CD4-positive, alpha-beta T cell treated with Interleukin-15 for 4 hours (primary cell): Measurements from ENCODE around the gene FANCB.
A peak's percentile ranks its signal among the peaks of the same experiment; 100 is the strongest.

Experiments used
- DNase-seq: peaks from one replicate; pipeline ENCODE4 v3.0.0-alpha.2; 2020; ENCODE audit warnings: low spot score

The FANCB gene

DNA sequence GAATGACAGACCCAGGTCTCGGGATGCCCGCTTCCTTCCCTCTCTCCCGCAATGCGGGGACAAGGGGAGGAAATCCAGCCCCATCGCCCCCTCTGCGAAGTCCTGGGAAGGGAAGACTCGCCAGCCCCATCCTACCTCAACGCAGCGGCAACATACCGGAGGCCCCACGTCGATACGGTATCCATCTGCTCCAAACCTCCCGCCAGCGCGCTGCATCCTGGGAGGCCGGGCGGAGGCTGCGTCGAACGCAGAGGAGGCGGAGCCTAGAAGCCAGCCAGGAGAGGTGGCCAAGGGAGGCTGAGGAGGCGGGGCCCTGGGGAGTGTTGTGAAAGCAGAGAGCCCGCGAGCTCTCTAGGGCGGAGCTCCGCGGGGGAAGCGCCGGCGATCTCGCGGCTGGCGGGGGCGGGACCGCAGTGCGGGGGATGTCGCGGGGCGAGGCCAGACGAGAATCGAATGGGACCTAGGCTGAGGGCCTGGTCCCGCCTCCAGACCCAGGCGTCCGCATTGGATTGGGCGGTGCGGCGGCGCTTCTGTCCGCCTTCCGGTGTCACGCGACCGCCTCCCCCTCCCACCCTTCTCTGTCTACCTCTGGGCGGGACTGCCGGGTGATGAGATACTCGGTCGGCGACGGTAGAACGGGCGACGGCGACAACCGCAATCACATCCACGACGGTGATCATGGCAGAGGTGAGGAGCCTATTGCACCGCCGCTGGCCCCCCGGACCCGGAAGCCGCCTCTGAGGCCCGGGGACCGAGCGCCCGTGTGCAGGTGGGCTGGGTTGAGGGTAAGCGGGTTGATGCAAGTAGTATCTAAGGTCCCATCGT is at the start of gene FANCB, which contains the start of gene MOSPD2:
FANCB (minus strand) TSS at position 219 of the 825 bp plus-strand sequence. CDS start 7,559 bp downstream, outside the sequence.
MOSPD2 (plus strand) TSS at position 571 of the 825 bp plus-strand sequence; CDS start at position 679, 108 bp downstream.
- peak; percentile 94 for DNase-seq

DNA sequence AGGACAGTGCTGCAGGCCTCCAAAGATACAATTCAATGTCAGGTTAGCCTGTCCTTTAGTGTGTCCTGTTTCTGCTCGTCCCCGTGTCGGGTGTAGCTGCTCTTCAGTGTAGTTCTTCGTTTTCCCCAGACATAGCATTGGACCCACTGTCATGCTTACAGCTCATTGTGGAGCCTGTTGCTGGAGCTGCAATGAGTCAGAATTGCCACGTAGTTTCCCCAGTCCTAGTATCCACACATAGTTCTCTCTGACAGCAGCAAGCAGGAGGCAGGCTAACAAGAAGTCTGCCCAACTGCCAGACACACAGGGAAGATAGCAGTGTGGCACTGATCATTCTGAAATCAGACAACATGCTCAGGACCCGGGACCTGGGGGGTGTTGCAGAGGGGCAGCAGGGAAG is 49.6 kb upstream of the FANCB start:
- no peak for DNase-seq

DNA sequence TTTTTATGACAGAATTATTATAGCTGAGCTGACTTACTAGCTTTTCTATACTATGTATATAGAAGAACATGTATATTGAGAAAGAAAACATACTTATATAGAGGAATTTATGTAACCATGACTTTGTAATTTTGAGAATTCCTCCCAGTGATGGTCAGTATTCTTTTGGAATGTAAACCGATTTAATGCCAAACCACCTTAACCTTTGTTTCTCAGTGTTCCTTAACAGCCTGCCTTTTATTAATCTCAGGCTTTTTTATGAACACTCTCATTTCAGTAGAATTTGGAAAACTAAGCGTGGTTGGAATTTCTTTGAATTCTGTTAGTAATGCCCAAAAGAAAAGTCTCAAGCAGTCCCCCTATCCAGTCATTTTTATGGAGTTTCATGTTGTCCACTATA is 47.3 kb upstream of the FANCB start:
- DNase-seq: no peak

DNA sequence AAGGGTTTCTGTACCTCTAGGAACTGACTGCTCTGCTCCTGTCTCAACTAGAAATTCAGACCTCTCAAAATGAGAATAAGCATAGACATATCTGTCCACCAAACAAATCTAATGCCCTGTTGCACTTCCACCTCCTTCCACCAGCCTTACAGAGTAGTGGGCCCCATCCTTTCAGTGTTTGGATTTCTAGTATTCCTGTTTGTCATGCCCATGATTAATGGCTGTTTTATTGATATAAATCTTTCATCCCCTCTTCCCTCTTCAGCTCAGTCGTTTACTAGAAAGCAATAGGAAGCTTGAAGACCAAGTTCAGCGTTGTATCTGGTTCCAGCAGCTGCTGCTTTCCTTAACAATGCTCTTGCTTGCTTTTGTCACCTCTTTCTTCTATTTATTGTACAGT is 46.5 kb upstream of the FANCB start:
- DNase-seq: no peak

DNA sequence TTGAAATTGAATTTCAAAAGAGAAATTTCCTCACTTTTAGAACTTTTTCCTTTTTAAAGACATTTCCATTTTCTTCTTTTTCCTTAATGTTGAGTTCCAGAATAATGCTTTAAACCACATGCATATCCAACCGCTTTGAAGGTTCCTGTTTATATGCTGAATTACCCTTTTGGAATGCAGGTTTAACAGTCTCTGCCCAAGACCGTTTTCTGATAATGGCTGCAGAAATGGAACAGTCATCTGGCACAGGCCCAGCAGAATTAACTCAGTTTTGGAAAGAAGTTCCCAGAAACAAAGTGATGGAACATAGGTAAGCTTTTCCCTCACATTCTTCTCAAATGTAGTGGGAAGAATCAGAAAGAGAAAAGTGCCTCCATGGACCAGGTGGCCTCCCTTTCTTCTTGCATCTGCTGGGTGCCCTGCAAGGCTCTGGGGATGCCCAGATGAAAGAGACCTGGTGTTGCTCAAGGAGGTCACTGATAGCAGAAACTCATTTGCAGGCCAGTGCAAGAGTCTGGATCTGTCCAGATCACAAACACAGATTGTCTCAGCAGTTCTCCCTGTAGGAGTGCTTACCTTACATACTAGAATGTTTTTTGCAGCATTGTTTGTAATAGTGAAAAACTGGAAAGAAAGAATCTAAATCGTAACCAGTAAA is 43.3 kb upstream of the FANCB start:
- DNase-seq: no peak

DNA sequence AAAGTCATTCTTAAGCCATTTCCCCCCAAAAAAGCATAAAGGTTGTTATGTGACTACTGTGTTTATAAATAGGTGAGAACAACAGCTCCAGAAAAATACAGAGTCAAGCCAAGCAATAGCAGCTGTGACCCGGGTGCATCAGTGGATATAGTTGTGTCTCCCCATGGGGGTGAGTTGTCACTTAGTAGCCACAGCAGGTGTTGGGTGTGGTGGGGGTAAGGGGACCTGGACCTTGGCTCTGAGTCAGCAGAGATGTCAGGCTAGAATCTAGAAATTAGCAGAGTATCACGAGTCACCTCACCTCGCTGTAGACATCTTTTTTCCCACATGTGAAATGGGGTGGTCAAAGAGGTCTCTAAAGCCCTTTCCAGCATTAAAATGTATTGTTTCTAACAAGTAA is 42.7 kb upstream of the FANCB start:
- no peak for DNase-seq

DNA sequence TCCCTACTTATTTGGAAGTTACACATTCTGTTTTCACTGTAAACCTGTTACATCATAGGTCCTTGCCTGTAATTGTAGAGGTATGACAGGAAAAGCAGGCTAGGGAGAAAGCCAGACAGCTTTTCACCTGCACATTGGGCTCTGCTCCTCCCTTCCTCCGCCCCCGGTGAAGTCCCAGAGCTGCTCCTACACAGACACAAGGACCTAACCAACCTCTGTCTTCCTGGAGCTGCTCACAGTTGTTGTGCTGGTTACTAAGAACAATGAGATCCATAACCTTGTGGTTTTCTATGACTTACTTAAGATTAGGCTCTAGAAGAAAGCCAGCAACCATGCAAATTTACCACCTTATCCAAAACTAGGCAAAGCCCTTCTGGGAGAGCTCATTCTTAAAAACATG is 40.4 kb upstream of the FANCB start:
- DNase-seq: no peak

DNA sequence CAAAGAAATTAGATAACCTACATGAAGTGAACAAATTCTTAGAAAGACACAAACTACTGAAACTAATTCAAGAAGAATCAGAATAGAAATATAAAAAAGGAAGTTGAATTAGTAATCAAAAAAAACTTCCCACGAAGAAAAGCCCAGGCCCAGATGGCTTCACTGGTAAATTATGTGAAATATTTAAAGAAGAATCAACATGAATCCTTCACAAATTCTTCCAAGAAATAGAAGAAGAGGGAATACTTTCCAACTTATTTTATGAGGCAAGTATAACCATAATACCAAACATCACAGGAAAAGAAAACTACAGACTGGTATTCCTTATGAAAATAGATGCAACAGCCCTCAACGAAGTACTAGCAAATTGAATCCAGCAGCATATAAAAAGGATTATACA is 31.0 kb upstream of the FANCB start:
- DNase-seq: no peak

DNA sequence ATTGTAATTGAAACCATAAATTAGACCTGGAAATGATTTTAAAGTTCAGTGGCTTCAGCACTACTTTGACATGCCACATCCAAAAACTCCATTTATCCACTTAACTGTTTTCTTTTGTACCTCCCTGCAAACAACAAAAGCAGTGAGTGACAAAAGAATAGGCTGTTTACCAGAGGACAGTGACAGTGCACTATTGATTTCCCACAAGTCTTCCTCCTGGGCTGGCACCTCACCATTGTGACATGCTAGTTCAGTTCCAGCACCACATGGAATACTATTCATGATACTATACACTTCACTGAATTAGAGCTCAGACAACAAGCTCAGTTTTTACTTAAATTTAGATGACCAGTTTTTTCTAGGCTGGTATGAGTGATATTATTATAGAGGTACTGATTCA is 29.7 kb upstream of the FANCB start:
- no peak for DNase-seq

DNA sequence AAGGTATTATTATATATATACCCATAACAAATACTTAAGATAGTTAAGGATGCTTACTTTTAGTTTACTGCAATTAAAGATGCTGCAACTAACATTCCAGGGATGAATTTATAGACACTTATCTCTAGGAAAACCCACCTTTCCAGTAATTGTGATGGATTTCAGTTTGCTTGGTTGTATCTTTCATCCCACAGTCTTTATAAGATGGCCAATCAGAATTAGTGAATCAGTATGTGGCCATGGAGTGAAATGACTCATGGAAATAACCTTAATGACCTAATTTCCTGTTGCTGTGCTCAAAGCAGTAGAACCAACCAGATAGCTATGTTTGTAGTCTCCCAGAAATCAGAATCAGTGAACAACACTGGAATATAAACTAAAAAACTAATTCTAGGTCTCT is 26.7 kb upstream of the FANCB start:
- no peak for DNase-seq

DNA sequence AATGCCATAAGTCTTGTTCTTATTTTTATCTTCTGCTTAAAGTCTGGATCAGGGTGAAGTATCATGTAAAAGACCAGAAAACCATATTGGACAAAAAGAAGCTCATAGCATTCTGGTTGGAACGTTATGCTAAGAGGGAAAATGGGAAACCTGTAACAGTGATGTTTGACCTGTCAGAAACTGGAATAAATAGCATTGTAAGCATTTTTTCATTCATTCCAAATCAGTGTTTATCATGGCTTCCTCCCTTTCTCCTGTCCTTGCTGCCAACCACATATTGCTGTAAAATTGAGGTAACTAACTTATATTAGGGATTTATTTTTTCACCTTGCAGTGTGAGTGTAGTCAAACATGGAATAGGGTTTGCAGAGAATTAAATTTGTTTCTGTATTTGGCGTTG is 24.2 kb upstream of the FANCB start:
- no peak for DNase-seq

DNA sequence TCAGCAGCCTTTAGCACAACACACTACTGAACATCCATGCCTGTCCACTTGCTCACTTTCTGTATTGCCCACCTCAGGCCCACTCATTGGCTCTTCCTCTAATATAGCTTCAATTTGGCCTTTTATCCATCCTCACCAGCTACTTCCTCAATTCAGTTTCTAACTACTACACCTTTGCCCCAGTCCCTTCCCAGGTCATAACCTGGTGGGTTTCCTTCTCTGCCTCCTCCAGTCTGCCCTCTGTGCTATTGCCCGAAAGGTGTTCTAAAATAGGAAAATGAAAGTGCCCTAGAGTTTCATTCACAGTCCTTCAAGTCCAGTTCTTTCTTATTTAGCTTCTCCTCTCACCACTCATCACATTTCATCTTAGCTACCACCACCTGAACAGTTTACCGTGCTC is 23.4 kb upstream of the FANCB start:
- no peak for DNase-seq

DNA sequence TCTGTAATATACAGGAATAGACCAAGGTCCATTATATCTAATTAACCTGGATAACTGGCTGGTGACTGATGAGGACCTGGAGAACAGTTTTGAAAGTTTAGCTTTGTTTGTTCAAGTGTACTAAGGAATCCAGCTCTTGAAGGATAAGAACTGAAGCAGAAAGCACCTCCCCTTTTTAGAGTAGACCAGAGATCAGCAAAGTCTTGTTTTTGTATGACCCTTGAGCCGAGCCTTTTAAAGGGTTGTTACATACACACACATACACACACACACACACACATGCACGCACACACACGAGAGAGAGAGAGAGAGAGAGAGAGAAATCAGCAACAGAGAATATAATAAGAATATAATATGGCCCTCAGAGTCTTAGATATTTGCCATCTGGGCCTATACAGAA is 13.4 kb upstream of the FANCB start:
- no peak for DNase-seq

DNA sequence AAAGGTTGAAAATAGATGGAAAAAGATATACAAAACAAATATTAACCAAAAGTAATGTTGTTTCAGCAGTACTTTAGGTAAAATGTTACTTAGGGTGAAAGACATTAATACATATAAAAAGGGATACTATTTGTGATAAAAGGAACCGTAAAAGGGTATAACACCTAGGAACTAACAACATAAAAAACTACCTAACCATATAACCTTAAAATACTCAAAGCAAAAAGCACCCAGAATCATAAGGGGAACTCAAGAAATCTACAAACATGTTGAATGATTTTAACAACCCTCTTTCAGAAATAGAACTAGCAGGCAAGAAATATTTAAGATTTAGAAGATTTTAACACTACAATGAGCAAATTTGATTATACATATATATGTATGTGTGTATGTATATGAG is 11.8 kb upstream of the FANCB start:
- DNase-seq: no peak

DNA sequence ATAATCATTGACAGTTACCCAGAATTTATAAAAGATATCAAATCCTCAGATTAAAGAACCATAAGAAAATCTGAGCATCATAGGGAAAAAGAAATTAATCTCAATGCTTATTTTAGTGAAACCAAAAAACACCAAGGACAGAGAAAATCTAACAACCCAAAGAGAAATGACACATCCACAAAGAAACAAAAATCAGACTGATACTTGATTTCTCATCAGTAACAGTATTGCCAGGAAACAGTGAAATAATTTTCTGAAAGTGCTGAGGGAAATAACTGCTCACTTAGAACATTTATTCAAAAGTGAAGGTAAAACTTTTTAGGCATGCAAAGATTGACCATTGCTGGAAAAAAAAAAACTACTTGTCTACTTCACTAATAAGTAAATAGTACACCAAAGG is 11.0 kb upstream of the FANCB start:
- DNase-seq: no peak

DNA sequence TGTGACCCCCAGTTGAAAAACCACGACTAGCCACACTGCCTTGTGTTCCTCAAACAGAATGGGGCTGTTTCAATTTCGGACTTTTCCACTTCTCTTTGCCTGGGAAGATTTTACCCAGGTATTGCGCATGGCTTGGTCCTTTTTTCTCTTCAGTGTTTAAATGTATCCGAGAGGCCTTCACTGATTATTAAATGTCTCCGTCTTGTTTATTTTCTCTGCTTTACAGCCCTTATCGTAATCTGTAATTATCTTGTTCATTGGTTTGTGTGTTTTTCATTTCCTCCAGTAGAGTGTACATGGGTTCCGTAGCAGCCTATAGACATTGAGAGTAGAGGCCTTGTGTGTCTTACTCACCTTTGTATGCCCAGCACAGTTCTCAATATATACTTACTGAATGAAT is 2.8 kb upstream of the FANCB start:
- no peak for DNase-seq

DNA sequence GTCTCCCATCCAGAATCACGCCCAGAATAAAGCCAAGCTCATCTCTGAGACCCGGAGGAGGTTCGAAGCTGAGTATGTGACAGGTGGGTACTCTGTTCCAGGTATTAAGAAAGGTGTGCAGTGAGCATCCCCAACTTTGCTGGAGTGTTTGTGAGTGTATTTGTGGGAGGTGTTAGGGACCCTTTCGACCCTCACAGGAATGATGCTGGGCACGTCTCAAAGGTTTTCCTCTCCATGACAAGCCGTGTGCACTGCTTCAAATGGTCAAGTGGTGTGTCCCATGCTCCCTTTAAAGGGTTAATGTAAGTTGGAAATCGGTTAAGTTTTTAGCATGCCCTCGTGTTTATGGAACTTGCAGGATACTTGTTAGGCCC is 794 bp upstream of the FANCB start:
- no peak for DNase-seq

DNA sequence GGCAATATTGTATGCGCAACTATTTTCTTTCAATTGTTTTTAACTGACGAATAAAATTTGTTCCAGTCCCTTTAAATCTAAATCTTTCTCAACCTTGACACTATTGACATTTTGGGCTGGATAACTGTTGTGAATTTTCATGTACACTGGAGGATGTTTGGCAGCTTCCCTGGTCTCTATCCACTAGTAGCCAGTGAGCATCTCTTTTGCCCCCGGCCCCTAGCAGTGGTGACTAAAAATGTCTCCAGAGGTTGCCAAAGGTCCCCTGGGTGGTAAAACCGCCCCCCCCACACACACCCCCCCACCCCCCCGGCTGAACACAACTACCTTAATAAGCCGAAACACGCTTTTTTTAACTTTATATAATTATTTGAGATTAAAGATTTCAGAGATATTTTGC is 514 bp downstream of the FANCB start:
- DNase-seq: no peak

DNA sequence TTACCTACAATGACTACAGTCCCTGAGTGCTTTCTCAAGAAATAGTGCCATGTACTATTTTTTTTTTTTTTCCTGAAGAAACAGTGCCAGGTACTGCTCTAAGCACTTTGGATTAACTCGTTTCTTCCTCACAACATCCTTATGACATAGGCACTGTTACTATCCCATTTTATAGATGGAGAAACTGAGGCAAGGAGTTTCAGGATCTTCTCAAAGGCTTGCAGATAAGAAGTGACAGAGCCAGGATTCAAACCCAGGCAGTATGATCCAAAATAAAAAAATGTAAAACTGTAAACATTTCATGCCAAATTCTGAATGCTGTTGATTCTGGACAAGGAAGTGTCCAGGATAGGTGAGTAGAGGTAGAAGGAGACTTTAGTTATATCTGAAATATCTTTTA is 1.1 kb downstream of the FANCB start:
- no peak for DNase-seq

DNA sequence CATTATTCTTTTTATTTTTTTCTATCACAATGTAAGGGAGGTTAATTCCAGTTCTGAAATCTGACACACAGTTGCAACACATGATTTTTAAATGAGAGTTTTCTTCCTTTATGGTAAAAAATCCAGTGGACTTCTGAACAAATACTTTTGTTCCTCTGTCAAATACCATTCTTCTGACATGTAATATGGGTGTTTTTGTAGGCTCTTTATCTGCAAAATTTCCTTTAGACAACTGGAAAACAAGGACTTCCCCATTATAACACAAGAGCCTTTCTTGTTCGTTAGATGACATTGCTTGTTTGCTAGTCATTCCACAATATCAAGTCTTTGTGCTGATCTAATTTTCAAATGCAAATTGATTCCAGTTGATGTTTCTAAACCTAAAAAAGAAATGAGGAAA is 7.7 kb downstream of the FANCB start:
- DNase-seq: no peak

DNA sequence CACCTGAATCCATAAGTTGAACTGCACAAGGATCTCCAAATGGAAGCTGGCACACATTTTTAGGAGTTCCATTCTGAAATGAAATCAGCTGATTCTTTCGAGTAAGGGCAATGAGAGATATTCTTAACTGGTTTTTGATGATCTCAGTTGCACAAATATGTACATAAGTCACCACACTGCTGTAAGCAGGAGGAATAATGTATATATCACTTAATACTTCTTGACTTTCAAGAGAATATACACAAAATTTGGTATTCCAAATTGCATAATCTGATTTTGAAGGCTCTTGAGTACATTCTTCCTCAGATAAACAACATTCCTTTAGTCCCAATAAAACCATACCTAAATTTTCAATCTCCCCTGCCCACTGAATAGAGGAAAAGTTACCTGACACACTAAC is 8.2 kb downstream of the FANCB start:
- no peak for DNase-seq

DNA sequence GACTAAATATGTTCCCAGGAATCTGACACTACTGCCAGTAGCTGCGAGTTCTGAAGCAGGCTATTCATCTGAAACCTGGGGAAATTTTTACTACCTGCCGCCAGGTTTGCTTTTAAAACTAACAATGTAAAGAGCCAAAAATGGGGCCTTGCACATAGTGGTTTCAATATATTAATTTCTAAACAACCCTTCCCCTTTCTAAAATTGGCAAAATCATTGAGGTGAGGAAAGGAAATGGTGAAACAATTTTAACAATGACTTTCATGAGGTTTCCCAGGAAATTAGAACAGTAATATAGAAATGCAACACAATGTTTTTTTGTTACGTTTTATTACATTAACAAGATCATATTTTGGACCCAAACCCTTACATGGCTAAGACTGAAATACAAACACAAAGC is 21.3 kb downstream of the FANCB start:
- DNase-seq: no peak

DNA sequence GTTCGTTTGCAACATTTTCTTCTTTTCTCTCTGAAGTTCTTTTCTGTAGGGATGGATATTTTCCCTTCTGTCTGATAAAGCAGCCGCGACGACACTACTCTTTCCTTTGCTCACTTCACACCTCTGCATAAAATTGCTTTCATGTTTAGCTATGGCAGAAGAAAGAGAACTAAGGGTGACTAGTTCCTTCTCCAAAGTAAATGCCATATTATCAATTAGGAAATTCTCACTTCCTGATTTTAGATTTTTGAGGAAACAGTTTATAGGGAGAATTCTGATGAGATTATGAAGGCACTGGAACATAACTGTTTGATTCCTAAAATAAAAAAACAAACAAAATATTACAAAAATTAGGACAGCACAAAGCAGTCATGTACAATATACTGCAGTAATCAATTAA is 29.2 kb downstream of the FANCB start:
- DNase-seq: no peak

DNA sequence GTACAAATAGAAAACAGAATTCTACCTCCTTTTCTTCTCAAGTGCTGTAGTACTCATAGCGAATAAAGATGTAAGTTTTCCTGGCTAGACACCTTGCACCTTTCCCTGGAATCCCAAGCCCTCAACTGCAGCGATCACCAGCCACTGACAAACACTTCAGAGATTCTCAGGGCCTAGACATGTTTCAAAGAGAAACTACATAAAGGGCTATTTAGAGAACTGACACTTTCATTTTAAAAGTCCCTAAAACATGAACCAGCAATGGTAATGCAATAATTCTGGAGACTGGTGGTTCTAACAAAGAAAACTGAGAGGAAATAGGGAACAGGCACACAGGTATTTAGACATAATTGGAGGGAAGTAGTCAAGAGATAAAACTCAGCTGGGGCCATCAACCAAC is 35.7 kb downstream of the FANCB start:
- no peak for DNase-seq
